ENCODE measurements around the gene UQCC2.

The UQCC2 gene

GRCh38 chr6:33705955-33706725 lies 5.4 kb downstream of the UQCC2 start:
- DNase-seq (ENCODE audit: low read depth in 1 of 2, low spot score in 1 of 2), result no peak

GRCh38 chr6:33705268-33705885 lies 6.1 kb downstream of the UQCC2 start:
- Histone ChIP-seq H3K27ac (replicated peaks) (no peak overlapping the region), H3K4me3 (replicated peaks; ENCODE audit: insufficient read depth, low read length) (no peak overlapping the region), H3K27me3 (ENCODE audit: insufficient read depth, poor library complexity, severe bottlenecking) (no peaks in the 10 kb centered on the region)
- TF ChIP-seq SPI1 (IDR thresholded peaks at IDR 0.05; ENCODE audit: borderline replicate concordance, low read depth) (no peak), POLR2AphosphoS5 (IDR thresholded peaks at IDR 0.05; ENCODE audit: low read depth) (no peak), CTCF (IDR thresholded peaks at IDR 0.05; ENCODE audit: insufficient read depth, low read length) (no peak), GABPA (IDR thresholded peaks at IDR 0.05; ENCODE audit: low read depth) (no peak)
- TF ChIP-seq, protein P1, sequence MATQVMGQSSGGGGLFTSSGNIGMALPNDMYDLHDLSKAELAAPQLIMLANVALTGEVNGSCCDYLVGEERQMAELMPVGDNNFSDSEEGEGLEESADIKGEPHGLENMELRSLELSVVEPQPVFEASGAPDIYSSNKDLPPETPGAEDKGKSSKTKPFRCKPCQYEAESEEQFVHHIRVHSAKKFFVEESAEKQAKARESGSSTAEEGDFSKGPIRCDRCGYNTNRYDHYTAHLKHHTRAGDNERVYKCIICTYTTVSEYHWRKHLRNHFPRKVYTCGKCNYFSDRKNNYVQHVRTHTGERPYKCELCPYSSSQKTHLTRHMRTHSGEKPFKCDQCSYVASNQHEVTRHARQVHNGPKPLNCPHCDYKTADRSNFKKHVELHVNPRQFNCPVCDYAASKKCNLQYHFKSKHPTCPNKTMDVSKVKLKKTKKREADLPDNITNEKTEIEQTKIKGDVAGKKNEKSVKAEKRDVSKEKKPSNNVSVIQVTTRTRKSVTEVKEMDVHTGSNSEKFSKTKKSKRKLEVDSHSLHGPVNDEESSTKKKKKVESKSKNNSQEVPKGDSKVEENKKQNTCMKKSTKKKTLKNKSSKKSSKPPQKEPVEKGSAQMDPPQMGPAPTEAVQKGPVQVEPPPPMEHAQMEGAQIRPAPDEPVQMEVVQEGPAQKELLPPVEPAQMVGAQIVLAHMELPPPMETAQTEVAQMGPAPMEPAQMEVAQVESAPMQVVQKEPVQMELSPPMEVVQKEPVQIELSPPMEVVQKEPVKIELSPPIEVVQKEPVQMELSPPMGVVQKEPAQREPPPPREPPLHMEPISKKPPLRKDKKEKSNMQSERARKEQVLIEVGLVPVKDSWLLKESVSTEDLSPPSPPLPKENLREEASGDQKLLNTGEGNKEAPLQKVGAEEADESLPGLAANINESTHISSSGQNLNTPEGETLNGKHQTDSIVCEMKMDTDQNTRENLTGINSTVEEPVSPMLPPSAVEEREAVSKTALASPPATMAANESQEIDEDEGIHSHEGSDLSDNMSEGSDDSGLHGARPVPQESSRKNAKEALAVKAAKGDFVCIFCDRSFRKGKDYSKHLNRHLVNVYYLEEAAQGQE (IDR thresholded peaks at IDR 0.05; ENCODE audit: insufficient replicate concordance, low read depth), result no peak
- no peak for DNase-seq (ENCODE audit: low read depth in 1 of 2, low spot score in 1 of 2)

More at GRCh38 chr6:33705955-33706725, 5.4 kb downstream of the UQCC2 start:
- H3K27me3 ChIP-seq (ENCODE audit: insufficient read depth, poor library complexity, severe bottlenecking), result no peaks in the 10 kb centered on the region
- H3K4me3 ChIP-seq (replicated peaks; ENCODE audit: insufficient read depth, low read length), result no peak overlapping the region
- H3K27ac ChIP-seq (replicated peaks), result no peak overlapping the region
- TF ChIP-seq POLR2AphosphoS5 (IDR thresholded peaks at IDR 0.05; ENCODE audit: low read depth) (no peak), GABPA (IDR thresholded peaks at IDR 0.05; ENCODE audit: low read depth) (no peak), CTCF (IDR thresholded peaks at IDR 0.05; ENCODE audit: insufficient read depth, low read length) (no peak), SPI1 (IDR thresholded peaks at IDR 0.05; ENCODE audit: borderline replicate concordance, low read depth) (no peak)
- TF ChIP-seq, protein P1 (IDR thresholded peaks at IDR 0.05; ENCODE audit: insufficient replicate concordance, low read depth), result no peak

GRCh38 chr6:33704215-33705066 lies 7.1 kb downstream of the UQCC2 start:
- DNase-seq (ENCODE audit: low read depth in 1 of 2, low spot score in 1 of 2), result no peak
- Histone ChIP-seq H3K27me3 (ENCODE audit: insufficient read depth, poor library complexity, severe bottlenecking) (no peaks in the 10 kb centered on the region), H3K27ac (replicated peaks) (no peak overlapping the region), H3K4me3 (replicated peaks; ENCODE audit: insufficient read depth, low read length) (no peak overlapping the region)
- TF ChIP-seq CTCF (IDR thresholded peaks at IDR 0.05; ENCODE audit: insufficient read depth, low read length), result no peak
- no peak for TF ChIP-seq POLR2AphosphoS5 (IDR thresholded peaks at IDR 0.05; ENCODE audit: low read depth)
- TF ChIP-seq, protein P1 (IDR thresholded peaks at IDR 0.05; ENCODE audit: insufficient replicate concordance, low read depth), result no peak
- TF ChIP-seq SPI1 (IDR thresholded peaks at IDR 0.05; ENCODE audit: borderline replicate concordance, low read depth), result no peak
- TF ChIP-seq GABPA (IDR thresholded peaks at IDR 0.05; ENCODE audit: low read depth), result no peak

Data from HL-60 (cell line).